ENCODE results near the gene TBX6. TPM values are rescaled to one million over a fixed set of nuclear protein-coding genes. Genes with fewer than 3 reads are reported as not detected.
"Not testable (repeated sequence)": the region's sequence is repeated elsewhere in the genome, so short reads cannot be mapped to it uniquely, and the experiment has no call there.

TBX6 gene
- total and polyA plus RNA-seq, 2 donors from 2014 or later = 0.62 to 1.6 TPM

- peaks cover 0 to 9% (median 0%) of the 10 kb centered on the region in 3 donors for H3K4me1 ChIP-seq (ENCODE audit: control insufficient read depth in 2 of 3, insufficient read depth in 2 of 3, low read depth in 1 of 3, low read length in 3 of 3)
- FAIRE-seq (no peak), DNase-seq (no peak)
- H3K27me3 ChIP-seq (ENCODE audit: control insufficient read depth, insufficient read depth, low read length) = no peaks in the 10 kb centered on the region
- no peak overlapping the region for H3K4me3 ChIP-seq (ENCODE audit: low read length in 3 of 3)
- TF ChIP-seq CTCF (IDR thresholded peaks at IDR 0.05; ENCODE audit: borderline replicate concordance, extremely low read depth, insufficient read depth) = no peak
- no peak overlapping the region for H3K27ac ChIP-seq (ENCODE audit: low read depth in 2 of 2, low read length in 2 of 2)
- no peak overlapping the region for H3K9ac ChIP-seq (ENCODE audit: low read length in 3 of 3)
- intact Hi-C loops (cut with DNase I) = no loop called here
- peaks cover 7 to 26% (median 12%) of the 10 kb centered on the region in 3 donors for H3K36me3 ChIP-seq (ENCODE audit: control insufficient read depth in 2 of 3, insufficient read depth in 3 of 3, low read length in 3 of 3)
- no peaks in the 10 kb centered on the region for H3K9me3 ChIP-seq (ENCODE audit: control insufficient read depth in 2 of 3, insufficient read depth in 1 of 3, low read length in 3 of 3)
Measured at GRCh38 chr16:30117768-30118167, 26.0 kb upstream of the TBX6 start.

DNA sequence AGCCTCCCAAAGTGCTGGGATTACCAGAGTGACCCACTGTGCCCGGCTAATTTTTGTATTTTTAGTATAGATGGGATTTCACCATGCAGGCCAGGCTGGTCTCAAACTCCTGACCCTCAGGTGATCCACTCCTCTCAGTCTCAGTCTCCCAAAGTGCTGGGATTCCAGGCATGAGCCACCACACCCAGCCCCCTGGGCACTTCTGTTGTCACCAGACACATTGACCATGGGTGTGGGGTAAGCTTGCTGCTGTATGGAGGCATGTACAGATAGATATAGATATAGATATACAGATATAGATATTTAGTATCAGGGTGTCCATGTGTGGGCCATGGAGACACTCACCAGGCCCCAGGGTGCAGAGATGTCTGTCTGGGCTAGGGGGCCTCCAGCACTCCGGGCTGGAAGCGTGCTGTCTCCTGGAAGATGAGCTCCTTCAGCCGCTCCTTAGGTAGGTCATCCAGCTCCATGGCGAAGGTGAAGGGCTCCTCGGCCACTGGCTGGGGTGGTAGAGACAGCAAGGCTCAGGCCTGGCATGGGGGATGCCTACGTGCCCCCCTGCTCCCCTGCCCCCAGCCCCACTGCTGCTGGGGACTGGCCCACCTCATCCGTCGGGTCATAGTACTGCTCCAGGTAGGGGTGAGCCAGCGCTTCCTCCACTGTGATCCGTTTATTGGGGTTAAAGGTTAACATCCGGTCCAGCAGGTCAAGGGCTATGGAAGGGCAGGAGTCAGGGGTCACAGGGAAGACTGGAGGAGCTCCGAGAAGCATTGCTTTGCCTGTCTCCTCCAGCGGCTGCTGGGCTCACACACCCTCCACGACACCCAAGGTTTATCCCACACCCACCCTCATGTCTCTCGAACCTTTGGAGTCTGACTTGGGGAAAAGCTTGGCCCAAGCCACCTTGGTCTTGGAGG is 24.8 kb upstream of the TBX6 start:
- Histone ChIP-seq H3K4me3 (ENCODE audit: low read length in 3 of 3) (no peak overlapping the region), H3K27me3 (ENCODE audit: control insufficient read depth, insufficient read depth, low read length) (no peaks in the 10 kb centered on the region), H3K4me1 (ENCODE audit: control insufficient read depth in 2 of 3, insufficient read depth in 2 of 3, low read depth in 1 of 3, low read length in 3 of 3) (peaks cover 0 to 9% (median 0%) of the 10 kb centered on the region in 3 donors), H3K36me3 (ENCODE audit: control insufficient read depth in 2 of 3, insufficient read depth in 3 of 3, low read length in 3 of 3) (peaks cover 7 to 26% (median 12%) of the 10 kb centered on the region in 3 donors), H3K9me3 (ENCODE audit: control insufficient read depth in 2 of 3, insufficient read depth in 1 of 3, low read length in 3 of 3) (no peaks in the 10 kb centered on the region), H3K9ac (ENCODE audit: low read length in 3 of 3) (no peak overlapping the region), H3K27ac (ENCODE audit: low read depth in 2 of 2, low read length in 2 of 2) (no peak overlapping the region)
- no peak for FAIRE-seq
- DNase-seq = no peak
- intact Hi-C loops (cut with DNase I) = no loop called here
- no peak for TF ChIP-seq CTCF (IDR thresholded peaks at IDR 0.05; ENCODE audit: borderline replicate concordance, extremely low read depth, insufficient read depth)

GRCh38 chr16:30115238-30115637 is 23.5 kb upstream of the TBX6 start:
- no peak overlapping the region for H3K4me3 ChIP-seq (ENCODE audit: low read length in 3 of 3)
- H3K9ac ChIP-seq (ENCODE audit: low read length in 3 of 3) = no peak overlapping the region
- FAIRE-seq = no peak
- DNase-seq = peak in 1 of 5 donors; percentile 40
- no peak for TF ChIP-seq CTCF (IDR thresholded peaks at IDR 0.05; ENCODE audit: borderline replicate concordance, extremely low read depth, insufficient read depth)
- H3K27ac ChIP-seq (ENCODE audit: low read depth in 2 of 2, low read length in 2 of 2) = no peak overlapping the region
- peaks cover 0 to 9% (median 0%) of the 10 kb centered on the region in 3 donors for H3K4me1 ChIP-seq (ENCODE audit: control insufficient read depth in 2 of 3, insufficient read depth in 2 of 3, low read depth in 1 of 3, low read length in 3 of 3)
- no peaks in the 10 kb centered on the region for H3K9me3 ChIP-seq (ENCODE audit: control insufficient read depth in 2 of 3, insufficient read depth in 1 of 3, low read length in 3 of 3)
- peaks cover 7 to 26% (median 12%) of the 10 kb centered on the region in 3 donors for H3K36me3 ChIP-seq (ENCODE audit: control insufficient read depth in 2 of 3, insufficient read depth in 3 of 3, low read length in 3 of 3)
- intact Hi-C loops (cut with DNase I) = no loop called here
- H3K27me3 ChIP-seq (ENCODE audit: control insufficient read depth, insufficient read depth, low read length) = no peaks in the 10 kb centered on the region

- H3K4me1 ChIP-seq (ENCODE audit: control insufficient read depth in 2 of 3, insufficient read depth in 2 of 3, low read depth in 1 of 3, low read length in 3 of 3); H3K9me3 ChIP-seq (ENCODE audit: control insufficient read depth in 2 of 3, insufficient read depth in 1 of 3, low read length in 3 of 3); H3K27ac ChIP-seq (ENCODE audit: low read depth in 2 of 2, low read length in 2 of 2); H3K27me3 ChIP-seq (ENCODE audit: control insufficient read depth, insufficient read depth, low read length); H3K9ac ChIP-seq (ENCODE audit: low read length in 3 of 3); FAIRE-seq; DNase-seq; intact Hi-C loops (cut with DNase I); H3K4me3 ChIP-seq (ENCODE audit: low read length in 3 of 3): not testable (repeated sequence)
- peaks cover 7 to 26% (median 12%) of the 10 kb centered on the region in 3 donors for H3K36me3 ChIP-seq (ENCODE audit: control insufficient read depth in 2 of 3, insufficient read depth in 3 of 3, low read length in 3 of 3)
Measured at GRCh38 chr16:30114833-30115232, 23.1 kb upstream of the TBX6 start.

Data from kidney (tissue), 14 donors.